ENCODE measurements around the gene CIDEC. TPM values are rescaled to one million over a fixed set of nuclear protein-coding genes. Genes with fewer than 3 reads are reported as not detected.

Gene CIDEC
- total and polyA plus RNA-seq, 9 of the 15 experiments (the other 6 are each of a cell fraction or from before 2014, with no cell fraction given), result not detected

GRCh38 chr3:9869955-9870354 lies 10.1 kb downstream of the CIDEC start:
- H3K9me3 ChIP-seq (replicated peaks; ENCODE audit: control insufficient read depth, insufficient read depth, low read depth, low read length), result no peaks in the 10 kb centered on the region
- ATAC-seq (peak; percentile 18), FAIRE-seq (no peak), DNase-seq (ENCODE audit: extremely low read depth in 1 of 4, low spot score in 3 of 4) (no peak)
- intact Hi-C loops (cut with micrococcal nuclease) (no loop called here), in situ Hi-C loops (cut with MboI) (no loop called here)
- H3K36me3 ChIP-seq (ENCODE audit: control insufficient read depth, insufficient read depth, low read length), result no peaks in the 10 kb centered on the region
- peaks cover 0 to 3% of the 10 kb centered on the region in 2 experiments; a peak in 2 of 5 replicates for H3K4me1 ChIP-seq (replicated peaks in 1 of 2; ENCODE audit: control insufficient read depth in 2 of 2, insufficient read depth in 2 of 2, low read length in 2 of 2)
- H2AFZ ChIP-seq (ENCODE audit: low read depth, low read length), result peak overlapping the region; percentile 54; the same call in 1 of the 2 replicates
- TF ChIP-seq ERF (CRISPR knock-in tag; IDR thresholded peaks at IDR 0.05) (no peak), MEIS2 (IDR thresholded peaks at IDR 0.05; ENCODE audit: partially characterized antibody) (peak; percentile 50)
- H3K27me3 ChIP-seq (ENCODE audit: control insufficient read depth in 2 of 2, insufficient read depth in 2 of 2, low read length in 2 of 2), result no peaks in the 10 kb centered on the region
- H3K27ac ChIP-seq (ENCODE audit: extremely low read depth, low read depth, low read length), result no peak overlapping the region
- no peaks in the 10 kb centered on the region for H3K79me2 ChIP-seq (ENCODE audit: control insufficient read depth, insufficient read depth, low read length)
- no peak overlapping the region for H3K4me3 ChIP-seq
- no peak overlapping the region for H3K4me2 ChIP-seq (ENCODE audit: insufficient read depth, low read length)
- CTCF ChIA-PET (ENCODE audit: low intra/inter-chr PET ratio), result no interaction called here
- H3K9ac ChIP-seq (ENCODE audit: insufficient read depth in 1 of 2, low read depth in 2 of 2, low read length in 2 of 2), result no peak overlapping the region; a peak in 1 of 4 replicates
- H4K20me1 ChIP-seq (replicated peaks; ENCODE audit: control insufficient read depth, insufficient read depth, low read length), result no peaks in the 10 kb centered on the region
- no peaks in the 10 kb centered on the region for H3K9me1 ChIP-seq (ENCODE audit: control insufficient read depth, insufficient read depth, low read length)
- POLR2A ChIA-PET, result interaction anchor here (1.3 kb wide), 1 partner anchor 15 kb away, joined by 10 read pairs; no protein-coding TSS in a partner anchor
- no TSS peak for BruUV-seq (replicated peaks)
- 29% methylated on average over 5 of the region's 5 CpGs for WGBS (ENCODE audit: insufficient coverage, low coverage, missing lambda C conversion rate)

GRCh38 chr3:9867106-9867505 lies 12.9 kb downstream of the CIDEC start:
- in situ Hi-C loops (cut with MboI) (no loop called here), intact Hi-C loops (cut with micrococcal nuclease) (no loop called here)
- H3K27me3 ChIP-seq (ENCODE audit: control insufficient read depth in 2 of 2, insufficient read depth in 2 of 2, low read length in 2 of 2), result no peaks in the 10 kb centered on the region
- no peak for ATAC-seq
- H3K4me3 ChIP-seq, result no peak overlapping the region
- POLR2A ChIA-PET, result interaction anchor here (0.5 to 0.9 kb wide), 3 partner anchors 9 to 88 kb away, joined by 3 to 4 read pairs (median 3); no protein-coding TSS in a partner anchor
- CTCF ChIA-PET (ENCODE audit: low intra/inter-chr PET ratio), result no interaction called here
- BruUV-seq (replicated peaks), result no TSS peak
- H3K9me1 ChIP-seq (ENCODE audit: control insufficient read depth, insufficient read depth, low read length), result no peaks in the 10 kb centered on the region
- FAIRE-seq, result no peak
- no peaks in the 10 kb centered on the region for H3K9me3 ChIP-seq (replicated peaks; ENCODE audit: control insufficient read depth, insufficient read depth, low read depth, low read length)
- no peaks in the 10 kb centered on the region for H3K79me2 ChIP-seq (ENCODE audit: control insufficient read depth, insufficient read depth, low read length)
- H3K4me2 ChIP-seq (ENCODE audit: insufficient read depth, low read length), result no peak overlapping the region
- no peaks in the 10 kb centered on the region for H4K20me1 ChIP-seq (replicated peaks; ENCODE audit: control insufficient read depth, insufficient read depth, low read length)
- DNase-seq (ENCODE audit: extremely low read depth in 1 of 4, low spot score in 3 of 4), result no peak
- no peaks in the 10 kb centered on the region for H3K36me3 ChIP-seq (ENCODE audit: control insufficient read depth, insufficient read depth, low read length)
- peaks cover 6 to 20% of the 10 kb centered on the region in 2 experiments; a peak in 4 of 5 replicates for H3K4me1 ChIP-seq (replicated peaks in 1 of 2; ENCODE audit: control insufficient read depth in 2 of 2, insufficient read depth in 2 of 2, low read length in 2 of 2)
- H2AFZ ChIP-seq (ENCODE audit: low read depth, low read length), result no peak overlapping the region
- 46% methylated on average over 12 of the region's 12 CpGs for WGBS (ENCODE audit: insufficient coverage, low coverage, missing lambda C conversion rate)
- H3K27ac ChIP-seq (ENCODE audit: extremely low read depth, low read depth, low read length), result no peak overlapping the region
- H3K9ac ChIP-seq (ENCODE audit: insufficient read depth in 1 of 2, low read depth in 2 of 2, low read length in 2 of 2), result no peak overlapping the region; a peak in 1 of 4 replicates
- TF ChIP-seq USF2 (CRISPR knock-in tag; IDR thresholded peaks at IDR 0.05) (no peak), NR2C1 (IDR thresholded peaks at IDR 0.05) (no peak), NR2C1 (tag; IDR thresholded peaks at IDR 0.05) (no peak), ZNF644 (tag; IDR thresholded peaks at IDR 0.05; ENCODE audit: low read depth) (no peak), ZBTB49 (CRISPR knock-in tag; IDR thresholded peaks at IDR 0.05; ENCODE audit: borderline replicate concordance) (no peak), CBX5 (IDR thresholded peaks at IDR 0.05; ENCODE audit: borderline replicate concordance, low read depth) (no peak), NR1H2 (CRISPR knock-in tag; IDR thresholded peaks at IDR 0.05) (no peak), FOXK1 (CRISPR knock-in tag; IDR thresholded peaks at IDR 0.05; ENCODE audit: borderline replicate concordance) (no peak), MCM5 (IDR thresholded peaks at IDR 0.05; ENCODE audit: low read depth) (no peak), CBX2 (IDR thresholded peaks at IDR 0.05; ENCODE audit: insufficient read depth, low read length, poor library complexity, severe bottlenecking) (no peak), HMG20B (CRISPR knock-in tag; IDR thresholded peaks at IDR 0.05) (no peak), BRD9 (IDR thresholded peaks at IDR 0.05; ENCODE audit: low read depth, partially characterized antibody) (no peak), GTF2A2 (tag; IDR thresholded peaks at IDR 0.05) (no peak)
